Measurements from ENCODE around the gene ZBTB37. TPM values are rescaled to one million over a fixed set of nuclear protein-coding genes. Genes with fewer than 3 reads are reported as not detected.

ZBTB37 gene
- total RNA-seq, 2 experiments from 2014 or later = 15.1 to 16.0 TPM

DNA sequence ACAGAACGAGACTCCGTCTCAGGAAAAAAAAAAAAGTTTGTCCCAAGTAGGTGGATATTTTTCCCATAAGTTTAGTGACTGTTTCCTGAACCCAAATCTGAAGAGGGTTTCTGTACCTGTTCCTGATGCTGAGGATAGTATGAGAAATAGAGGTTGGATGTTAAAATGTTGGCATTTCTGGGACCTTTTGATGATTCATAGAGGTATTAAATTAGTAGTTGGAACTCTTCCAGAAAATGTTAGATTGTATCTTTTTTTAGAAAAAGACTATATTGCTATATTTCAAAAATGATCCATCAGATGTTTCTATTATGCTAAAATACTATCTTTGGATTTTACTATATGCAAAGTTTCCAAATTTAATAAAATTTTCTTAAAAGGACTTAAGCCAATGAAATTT is 40.6 kb upstream of the ZBTB37 start:
- H3K27me3 Mint-ChIP-seq = no peaks in the 10 kb centered on the region
- ChIA-PET CTCF (no interaction called here), POLR2A (interaction anchor here (1.7 kb wide), 1 partner anchor 41 kb away, joined by 6 read pairs; the partner anchor contains the start of gene ZBTB37)
- Histone ChIP-seq H3K4me3 (ENCODE audit: low read length) (no peak overlapping the region), H3K4me1 (ENCODE audit: insufficient read depth, low read length) (peaks cover 25% of the 10 kb centered on the region), H3K27ac (ENCODE audit: low read depth in 1 of 2, low read length in 2 of 2) (no peak overlapping the region), H3K27me3 (ENCODE audit: control insufficient read depth in 1 of 2, insufficient read depth in 2 of 2, low read length in 2 of 2) (no peaks in the 10 kb centered on the region), H3K9me3 (ENCODE audit: control insufficient read depth in 1 of 2, insufficient read depth in 1 of 2, low read length in 2 of 2) (no peaks in the 10 kb centered on the region), H3K36me3 (ENCODE audit: insufficient read depth, low read length) (peaks cover 12% of the 10 kb centered on the region)
- intact Hi-C loops (cut with DNase I, micrococcal nuclease) = loop anchor here (5.0 to 10.0 kb wide), 4 partner anchors 113 to 1197 kb away; partner anchors contain the start of genes KLHL20 (in 1 of the 2), MRPS14 (in 1 of the 2) and RABGAP1L (in 1 of the 2)
- DNase-seq (no peak), ATAC-seq (ENCODE audit: poor library complexity) (no peak)
- TF ChIP-seq, protein P1, sequence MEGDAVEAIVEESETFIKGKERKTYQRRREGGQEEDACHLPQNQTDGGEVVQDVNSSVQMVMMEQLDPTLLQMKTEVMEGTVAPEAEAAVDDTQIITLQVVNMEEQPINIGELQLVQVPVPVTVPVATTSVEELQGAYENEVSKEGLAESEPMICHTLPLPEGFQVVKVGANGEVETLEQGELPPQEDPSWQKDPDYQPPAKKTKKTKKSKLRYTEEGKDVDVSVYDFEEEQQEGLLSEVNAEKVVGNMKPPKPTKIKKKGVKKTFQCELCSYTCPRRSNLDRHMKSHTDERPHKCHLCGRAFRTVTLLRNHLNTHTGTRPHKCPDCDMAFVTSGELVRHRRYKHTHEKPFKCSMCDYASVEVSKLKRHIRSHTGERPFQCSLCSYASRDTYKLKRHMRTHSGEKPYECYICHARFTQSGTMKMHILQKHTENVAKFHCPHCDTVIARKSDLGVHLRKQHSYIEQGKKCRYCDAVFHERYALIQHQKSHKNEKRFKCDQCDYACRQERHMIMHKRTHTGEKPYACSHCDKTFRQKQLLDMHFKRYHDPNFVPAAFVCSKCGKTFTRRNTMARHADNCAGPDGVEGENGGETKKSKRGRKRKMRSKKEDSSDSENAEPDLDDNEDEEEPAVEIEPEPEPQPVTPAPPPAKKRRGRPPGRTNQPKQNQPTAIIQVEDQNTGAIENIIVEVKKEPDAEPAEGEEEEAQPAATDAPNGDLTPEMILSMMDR (IDR thresholded peaks at IDR 0.05) = no peak
- no peak overlapping the region for H3K4me3 Mint-ChIP-seq
- no peaks in the 10 kb centered on the region for H3K9me3 Mint-ChIP-seq
- H3K36me3 Mint-ChIP-seq (ENCODE audit: low read depth) = peaks cover 43% of the 10 kb centered on the region
- no peak overlapping the region for H3K27ac Mint-ChIP-seq
- peaks cover 27% of the 10 kb centered on the region for H3K4me1 Mint-ChIP-seq (ENCODE audit: low read depth)

DNA sequence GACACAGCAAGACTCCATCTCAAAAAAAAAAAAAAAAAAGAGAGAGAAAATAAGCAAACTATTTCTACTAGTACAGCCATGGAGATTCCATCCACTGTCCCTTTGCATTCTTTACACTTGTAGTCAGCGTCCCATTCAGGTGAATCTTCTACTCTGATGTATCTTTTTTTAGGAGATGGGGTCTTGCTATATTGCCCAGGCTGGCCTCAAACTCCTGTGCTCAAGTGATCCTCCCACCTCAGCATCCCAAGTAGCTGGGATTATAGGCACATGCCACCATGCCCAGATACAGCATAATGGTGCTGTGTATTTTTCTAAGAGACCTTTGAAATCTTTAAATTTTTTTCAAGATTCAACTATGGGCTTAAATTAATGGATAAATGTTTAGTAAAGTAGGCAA is 35.4 kb upstream of the ZBTB37 start:
- Histone ChIP-seq H3K4me1 (ENCODE audit: insufficient read depth, low read length) (no peaks in the 10 kb centered on the region), H3K4me3 (ENCODE audit: low read length) (no peak overlapping the region), H3K27ac (ENCODE audit: low read depth in 1 of 2, low read length in 2 of 2) (no peak overlapping the region), H3K27me3 (ENCODE audit: control insufficient read depth in 1 of 2, insufficient read depth in 2 of 2, low read length in 2 of 2) (no peaks in the 10 kb centered on the region), H3K9me3 (ENCODE audit: control insufficient read depth in 1 of 2, insufficient read depth in 1 of 2, low read length in 2 of 2) (no peaks in the 10 kb centered on the region), H3K36me3 (ENCODE audit: insufficient read depth, low read length) (peaks cover 48% of the 10 kb centered on the region)
- intact Hi-C loops (cut with DNase I, micrococcal nuclease) = no loop called here
- no peak for DNase-seq
- ATAC-seq (ENCODE audit: poor library complexity) = no peak
- CTCF ChIA-PET = no interaction called here
- H3K4me1 Mint-ChIP-seq (ENCODE audit: low read depth) = no peaks in the 10 kb centered on the region
- no peaks in the 10 kb centered on the region for H3K9me3 Mint-ChIP-seq
- no peaks in the 10 kb centered on the region for H3K27me3 Mint-ChIP-seq
- H3K4me3 Mint-ChIP-seq = no peak overlapping the region
- H3K27ac Mint-ChIP-seq = no peak overlapping the region
- POLR2A ChIA-PET = no interaction called here
- peaks cover 58% of the 10 kb centered on the region for H3K36me3 Mint-ChIP-seq (ENCODE audit: low read depth)
- TF ChIP-seq, protein P1 (IDR thresholded peaks at IDR 0.05) = no peak

DNA sequence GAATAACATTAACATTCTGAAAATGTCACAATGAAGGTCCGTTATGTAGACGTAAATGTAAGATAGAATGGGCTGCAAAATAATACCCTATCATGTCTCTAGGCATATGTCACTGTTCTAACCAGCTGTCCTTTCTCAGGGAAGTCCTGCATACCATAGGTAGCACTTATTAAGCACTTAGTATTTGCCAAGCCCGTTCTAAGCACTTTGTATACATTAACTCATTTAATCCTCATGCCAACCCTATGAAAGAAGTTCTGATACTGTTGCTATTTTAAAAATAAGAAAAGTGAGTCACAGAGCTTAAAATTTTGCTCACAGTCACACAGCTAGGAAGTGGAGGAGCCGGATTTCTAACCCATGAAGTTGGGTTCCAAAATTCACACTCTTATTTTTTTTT is 16.1 kb upstream of the ZBTB37 start:
- H3K36me3 ChIP-seq (ENCODE audit: insufficient read depth, low read length) = peaks cover 48% of the 10 kb centered on the region
- ATAC-seq (ENCODE audit: poor library complexity) = no peak
- no peaks in the 10 kb centered on the region for H3K4me1 ChIP-seq (ENCODE audit: insufficient read depth, low read length)
- DNase-seq = no peak
- POLR2A ChIA-PET = interaction anchor here (0.8 to 1.4 kb wide), 2 partner anchors 14 to 16 kb away, joined by 3 to 5 read pairs; partner anchors contain the start of genes GAS5 and ZBTB37
- Mint-ChIP-seq H3K27ac (no peak overlapping the region), H3K4me1 (ENCODE audit: low read depth) (no peaks in the 10 kb centered on the region), H3K4me3 (no peak overlapping the region), H3K9me3 (no peaks in the 10 kb centered on the region), H3K36me3 (ENCODE audit: low read depth) (peaks cover 58% of the 10 kb centered on the region), H3K27me3 (no peaks in the 10 kb centered on the region)
- TF ChIP-seq, protein P1 (IDR thresholded peaks at IDR 0.05) = no peak
- H3K9me3 ChIP-seq (ENCODE audit: control insufficient read depth in 1 of 2, insufficient read depth in 1 of 2, low read length in 2 of 2) = no peaks in the 10 kb centered on the region
- H3K27ac ChIP-seq (ENCODE audit: low read depth in 1 of 2, low read length in 2 of 2) = no peak overlapping the region
- H3K4me3 ChIP-seq (ENCODE audit: low read length) = no peak overlapping the region
- H3K27me3 ChIP-seq (ENCODE audit: control insufficient read depth in 1 of 2, insufficient read depth in 2 of 2, low read length in 2 of 2) = no peaks in the 10 kb centered on the region
- intact Hi-C loops (cut with DNase I, micrococcal nuclease) = no loop called here
- CTCF ChIA-PET = no interaction called here
